SU-DHL-6 (cell line): Measurements from ENCODE around the gene CDC6.

Experiments used
- H2AFZ ChIP-seq: fragments of 200-600 bp; sonication (generic); 2 replicates; pipeline ENCODE4 v1.6.1; 2014; ENCODE audit warnings: low read depth, mild to moderate bottlenecking, moderate library complexity, mixed read lengths, antibody characterized with exemption, low read length; ENCODE audit not compliant: severe bottlenecking
- H3F3A ChIP-seq: fragments of 200-600 bp; shearing (Covaris generic); 2 replicates; pipeline ENCODE4 v1.6.0; 2016; ENCODE audit warnings: antibody characterized with exemption, mild to moderate bottlenecking; ENCODE audit not compliant: insufficient read depth
- H3K27ac ChIP-seq: fragments of 200-600 bp; sonication (generic); 2 replicates; pipeline ENCODE4 v1.5.1; 2016; ENCODE audit warnings: low read depth, mild to moderate bottlenecking, low read length, moderate library complexity, mixed read lengths
- H3K27me3 ChIP-seq: fragments of 200-600 bp; sonication (generic), shearing (Covaris generic); 2 replicates; pipeline ENCODE4 v1.6.0; 2014; ENCODE audit warnings: mild to moderate bottlenecking, low read length
- H3K36me3 ChIP-seq: fragments of 200-600 bp; sonication (generic); 2 replicates; pipeline ENCODE4 v1.6.1; 2014; ENCODE audit warnings: mild to moderate bottlenecking, low read length, mixed read lengths
- H3K4me2 ChIP-seq: fragments of 300-600, 200-600 bp; shearing (Covaris generic), sonication (generic); 2 replicates; pipeline ENCODE4 v1.6.0; 2014; ENCODE audit warnings: low read length, low read depth, mild to moderate bottlenecking; ENCODE audit not compliant: poor library complexity, severe bottlenecking
- H3K4me3 ChIP-seq: fragments of 200-600 bp; sonication (generic); 2 replicates; pipeline ENCODE4 v1.5.1; 2014; ENCODE audit warnings: antibody characterized with exemption, low read length, mild to moderate bottlenecking, mixed read lengths; ENCODE audit not compliant: insufficient read depth, poor library complexity, severe bottlenecking
- H3K79me2 ChIP-seq: fragments of 200-600 bp; sonication (generic); 2 replicates; pipeline ENCODE4 v1.6.1; 2014; ENCODE audit warnings: mild to moderate bottlenecking, low read length, moderate library complexity; ENCODE audit not compliant: insufficient read depth
- H3K9ac ChIP-seq: fragments of 200-600 bp; sonication (generic); 2 replicates; pipeline ENCODE4 v1.7.0; 2014; ENCODE audit warnings: mild to moderate bottlenecking, low read length
- H3K9me2 ChIP-seq: fragments of 200-600 bp; sonication (generic); replicated peaks from 2 replicates; pipeline ENCODE4 v1.6.1; 2014; ENCODE audit warnings: low read length; ENCODE audit not compliant: insufficient read depth
- H3K9me3 ChIP-seq: fragments of 200-600 bp; sonication (generic); 2 replicates; pipeline ENCODE4 v1.6.1; 2014; ENCODE audit warnings: low read length, mixed read lengths; ENCODE audit not compliant: insufficient read depth
- H4K20me1 ChIP-seq: fragments of 200-600 bp; sonication (generic); 2 replicates; pipeline ENCODE4 v1.6.1; 2014; ENCODE audit warnings: low read depth, mild to moderate bottlenecking, antibody characterized with exemption, low read length, moderate library complexity, mixed read lengths
- CTCF ChIP-seq: fragments of 200-600 bp; sonication (generic); IDR thresholded peaks from one replicate; pipeline ENCODE4 v1.5.1; 2017; ENCODE audit warnings: antibody characterized with exemption, mild to moderate bottlenecking, low read length, moderate library complexity; ENCODE audit not compliant: insufficient read depth, poor library complexity, severe bottlenecking
- EZH2phosphoT487 ChIP-seq: fragments of 200-600 bp; sonication (generic), shearing (Covaris generic); conservative IDR thresholded peaks from 2 replicates; pipeline ENCODE4 v1.6.1; 2018; ENCODE audit warnings: mild to moderate bottlenecking, antibody characterized with exemption, low read length, moderate library complexity, mixed read lengths

Gene CDC6

GRCh38 chr17:40290629-40291280 lies 3.1 kb downstream of the CDC6 start:
- Histone ChIP-seq H4K20me1 (peaks cover 11% of the 10 kb centered on the region; the same call in 1 of the 2 replicates), H3K4me2 (no peak overlapping the region), H3K9me2 (no peaks in the 10 kb centered on the region), H3K27ac (no peak overlapping the region), H3K36me3 (peaks cover 39% of the 10 kb centered on the region), H3K4me3 (no peak overlapping the region), H3F3A (peaks cover 8% of the 10 kb centered on the region), H3K79me2 (peaks cover 39% of the 10 kb centered on the region), H2AFZ (no peak overlapping the region), H3K9ac (no peak overlapping the region), H3K9me3 (no peaks in the 10 kb centered on the region), H3K27me3 (no peaks in the 10 kb centered on the region)
- TF ChIP-seq CTCF (peak; percentile 45), EZH2phosphoT487 (no peak)

GRCh38 chr17:40291281-40291664 lies 3.6 kb downstream of the CDC6 start:
- no peaks in the 10 kb centered on the region for H3K9me3 ChIP-seq
- H2AFZ ChIP-seq, result no peak overlapping the region
- TF ChIP-seq CTCF (no peak), EZH2phosphoT487 (no peak)
- H4K20me1 ChIP-seq, result peaks cover 11% of the 10 kb centered on the region; the same call in 1 of the 2 replicates
- no peaks in the 10 kb centered on the region for H3K9me2 ChIP-seq
- peaks cover 9% of the 10 kb centered on the region for H3F3A ChIP-seq
- no peak overlapping the region for H3K4me2 ChIP-seq
- peaks cover 41% of the 10 kb centered on the region for H3K79me2 ChIP-seq
- H3K9ac ChIP-seq, result no peak overlapping the region
- H3K4me3 ChIP-seq, result no peak overlapping the region
- H3K36me3 ChIP-seq, result peaks cover 44% of the 10 kb centered on the region
- H3K27ac ChIP-seq, result no peak overlapping the region
- no peaks in the 10 kb centered on the region for H3K27me3 ChIP-seq

- Histone ChIP-seq H3K4me3 (no peak overlapping the region), H3K9me2 (no peaks in the 10 kb centered on the region), H4K20me1 (peaks cover 11% of the 10 kb centered on the region), H3K27me3 (no peaks in the 10 kb centered on the region), H3K9ac (no peak overlapping the region), H3K79me2 (peaks cover 34% of the 10 kb centered on the region), H3F3A (peaks cover 9% of the 10 kb centered on the region; the same call in 1 of the 2 replicates), H3K4me2 (no peak overlapping the region), H3K36me3 (peaks cover 61% of the 10 kb centered on the region), H3K27ac (no peak overlapping the region), H2AFZ (no peak overlapping the region), H3K9me3 (no peaks in the 10 kb centered on the region)
- no peak for TF ChIP-seq EZH2phosphoT487
- no peak for TF ChIP-seq CTCF
Observed at GRCh38 chr17:40293363-40293762, 5.7 kb downstream of the CDC6 start.
